ENCODE data around the gene GABRB1. TPM values are rescaled to one million over a fixed set of nuclear protein-coding genes. Genes with fewer than 3 reads are reported as not detected.

GABRB1 gene
- polyA plus RNA-seq, 3 donors, result not detected

- Histone ChIP-seq H3K4me3 (replicated peaks in 1 of 3; ENCODE audit: low read depth in 2 of 3, low read length in 3 of 3) (no peak overlapping the region), H3K27me3 (ENCODE audit: control insufficient read depth in 2 of 2, insufficient read depth in 2 of 2, low read length in 2 of 2) (no peaks in the 10 kb centered on the region), H3K79me2 (ENCODE audit: insufficient read depth, low read length) (no peaks in the 10 kb centered on the region), H3K4me2 (replicated peaks; ENCODE audit: extremely low read depth, low read length, poor library complexity, severe bottlenecking) (no peak overlapping the region), H2AFZ (ENCODE audit: insufficient read depth, low read depth, low read length, poor library complexity, severe bottlenecking) (no peak overlapping the region), H4K20me1 (ENCODE audit: insufficient read depth, low read length) (no peaks in the 10 kb centered on the region), H3K9ac (ENCODE audit: insufficient read depth, low read length, poor library complexity, severe bottlenecking) (no peak overlapping the region), H3K4me1 (ENCODE audit: control insufficient read depth in 1 of 2, insufficient read depth in 2 of 2, low read length in 2 of 2) (no peaks in the 10 kb centered on the region), H3K27ac (ENCODE audit: low read depth in 1 of 2, low read length in 2 of 2) (no peak overlapping the region), H3K9me3 (replicated peaks in 1 of 2; ENCODE audit: control insufficient read depth in 1 of 2, insufficient read depth in 1 of 2, low read length in 2 of 2) (no peaks in the 10 kb centered on the region), H3K36me3 (replicated peaks in 1 of 2; ENCODE audit: control insufficient read depth in 1 of 2, insufficient read depth in 2 of 2, low read length in 2 of 2) (no peaks in the 10 kb centered on the region)
- TF ChIP-seq CTCF (IDR thresholded peaks at IDR 0.05), result no peak
- Mint-ChIP-seq H3K27ac (no peak overlapping the region), H3K4me3 (no peak overlapping the region), H3K36me3 (no peaks in the 10 kb centered on the region), H3K4me1 (no peaks in the 10 kb centered on the region), H3K27me3 (ENCODE audit: low read depth in 3 of 3) (peaks cover 0 to 3% (median 2%) of the 10 kb centered on the region in 3 donors), H3K9me3 (peaks cover 0 to 3% (median 0%) of the 10 kb centered on the region in 7 donors)
- intact Hi-C loops (cut with micrococcal nuclease), result no loop called here
- no CpG with 5 or more reads among the region's 1 CpG for WGBS (ENCODE audit: insufficient coverage)
- no peak for DNase-seq
These were observed 207.3 kb downstream of the GABRB1 start for GRCh38 chr4:47238667-47239066.

GRCh38 chr4:47239649-47240048 is 208.3 kb downstream of the GABRB1 start:
- no peaks in the 10 kb centered on the region for H3K36me3 Mint-ChIP-seq
- Histone ChIP-seq H3K4me3 (replicated peaks in 1 of 3; ENCODE audit: low read depth in 2 of 3, low read length in 3 of 3) (no peak overlapping the region), H3K27me3 (ENCODE audit: control insufficient read depth in 2 of 2, insufficient read depth in 2 of 2, low read length in 2 of 2) (no peaks in the 10 kb centered on the region), H3K4me1 (ENCODE audit: control insufficient read depth in 1 of 2, insufficient read depth in 2 of 2, low read length in 2 of 2) (no peaks in the 10 kb centered on the region), H3K9me3 (replicated peaks in 1 of 2; ENCODE audit: control insufficient read depth in 1 of 2, insufficient read depth in 1 of 2, low read length in 2 of 2) (no peaks in the 10 kb centered on the region), H3K27ac (ENCODE audit: low read depth in 1 of 2, low read length in 2 of 2) (no peak overlapping the region), H4K20me1 (ENCODE audit: insufficient read depth, low read length) (no peaks in the 10 kb centered on the region), H3K4me2 (replicated peaks; ENCODE audit: extremely low read depth, low read length, poor library complexity, severe bottlenecking) (no peak overlapping the region), H3K9ac (ENCODE audit: insufficient read depth, low read length, poor library complexity, severe bottlenecking) (no peak overlapping the region), H3K36me3 (replicated peaks in 1 of 2; ENCODE audit: control insufficient read depth in 1 of 2, insufficient read depth in 2 of 2, low read length in 2 of 2) (no peaks in the 10 kb centered on the region), H2AFZ (ENCODE audit: insufficient read depth, low read depth, low read length, poor library complexity, severe bottlenecking) (no peak overlapping the region), H3K79me2 (ENCODE audit: insufficient read depth, low read length) (no peaks in the 10 kb centered on the region)
- no peak for TF ChIP-seq CTCF (IDR thresholded peaks at IDR 0.05)
- peaks cover 0 to 3% (median 2%) of the 10 kb centered on the region in 7 donors for H3K9me3 Mint-ChIP-seq
- intact Hi-C loops (cut with micrococcal nuclease), result no loop called here
- DNase-seq, result no peak
- H3K27me3 Mint-ChIP-seq (ENCODE audit: low read depth in 3 of 3), result peaks cover 0 to 3% (median 2%) of the 10 kb centered on the region in 3 donors
- H3K4me3 Mint-ChIP-seq, result no peak overlapping the region
- H3K27ac Mint-ChIP-seq, result no peak overlapping the region
- H3K4me1 Mint-ChIP-seq, result no peaks in the 10 kb centered on the region
- 79% methylated on average over 3 of the region's 4 CpGs for WGBS (ENCODE audit: insufficient coverage)
